WTC11 (cell line): ENCODE measurements around the gene RUFY3.
"Not testable (repeated sequence)": the region's sequence is repeated elsewhere in the genome, so short reads cannot be mapped to it uniquely, and the experiment has no call there.

Experiments used
- ARID4B ChIP-seq: sonication (generic); formaldehyde crosslinking; IDR thresholded peaks from 2 replicates; pipeline ENCODE4 v1.8.0; 2023; ENCODE audit warnings: missing genetic modification reagents, mild to moderate bottlenecking, borderline replicate concordance
- CTCF ChIP-seq: fragments of 200-600 bp; IDR thresholded peaks from 2 replicates; pipeline ENCODE4 v1.8.0; 2022; ENCODE audit warnings: antibody characterized with exemption
- ESRRA ChIP-seq: sonication (generic); formaldehyde crosslinking; IDR thresholded peaks from 2 replicates; pipeline ENCODE4 v1.8.1; 2022; ENCODE audit warnings: mild to moderate bottlenecking, missing genetic modification reagents, borderline replicate concordance
- HMGXB4 ChIP-seq: sonication (generic); formaldehyde crosslinking; IDR thresholded peaks from 2 replicates; pipeline ENCODE4 v1.8.1; 2023; ENCODE audit warnings: mild to moderate bottlenecking, moderate library complexity, missing genetic modification reagents
- MAX ChIP-seq: sonication (generic); formaldehyde crosslinking; IDR thresholded peaks from 2 replicates; pipeline ENCODE4 v1.8.0; 2022; ENCODE audit warnings: mild to moderate bottlenecking, missing genetic modification reagents
- MYBL2 ChIP-seq: sonication (generic); formaldehyde crosslinking; IDR thresholded peaks from 2 replicates; pipeline ENCODE4 v1.8.1; 2023; ENCODE audit warnings: mild to moderate bottlenecking, moderate library complexity, missing genetic modification reagents
- USF2 ChIP-seq: sonication (generic); formaldehyde crosslinking; IDR thresholded peaks from 2 replicates; pipeline ENCODE4 v1.8.1; 2023; ENCODE audit warnings: mild to moderate bottlenecking, missing genetic modification reagents, moderate library complexity
- ZNF317 ChIP-seq: sonication (generic); formaldehyde crosslinking; IDR thresholded peaks from 2 replicates; pipeline ENCODE4 v1.8.1; 2023; ENCODE audit warnings: low read depth, mild to moderate bottlenecking, moderate library complexity, missing genetic modification reagents, borderline replicate concordance

GRCh38 chr4:70694633-70695032 is 27.1 kb upstream of the RUFY3 start:
- not testable (repeated sequence) for TF ChIP-seq CTCF; ZNF317; MAX (CRISPR knock-in tag); ESRRA (CRISPR knock-in tag); MYBL2 (CRISPR knock-in tag); HMGXB4 (CRISPR knock-in tag); ARID4B (CRISPR knock-in tag); USF2 (CRISPR knock-in tag)
